T-helper 1 cell treated with Interleukin-12 subunit alpha and Interleukin-12 subunit beta and Interleukin-4 antibody, amounts not matched to agents 30 ng/mL and 1 ng/mL, for 36 hours (primary cell): ENCODE data around the gene CNKSR3. TPM values are rescaled to one million over a fixed set of nuclear protein-coding genes. Genes with fewer than 3 reads are reported as not detected.

Source experiments
- intact Hi-C: fragments of 100-400 bp; cut with micrococcal nuclease; formaldehyde crosslinking; loops from one replicate; pipeline ENCODE4 v1.15.1; 2024
- total RNA-seq: library from RNA; stranded (reverse); gene quantifications from 2 replicates; pipeline ENCODE4 v1.2.3, GENCODE V29; 2022

The CNKSR3 gene
- total RNA-seq, 1 donor from 2014 or later: not detected

- intact Hi-C loops: no loop called here
These were observed 51.7 kb downstream of the CNKSR3 start for GRCh38 chr6:154458565-154459470.

DNA sequence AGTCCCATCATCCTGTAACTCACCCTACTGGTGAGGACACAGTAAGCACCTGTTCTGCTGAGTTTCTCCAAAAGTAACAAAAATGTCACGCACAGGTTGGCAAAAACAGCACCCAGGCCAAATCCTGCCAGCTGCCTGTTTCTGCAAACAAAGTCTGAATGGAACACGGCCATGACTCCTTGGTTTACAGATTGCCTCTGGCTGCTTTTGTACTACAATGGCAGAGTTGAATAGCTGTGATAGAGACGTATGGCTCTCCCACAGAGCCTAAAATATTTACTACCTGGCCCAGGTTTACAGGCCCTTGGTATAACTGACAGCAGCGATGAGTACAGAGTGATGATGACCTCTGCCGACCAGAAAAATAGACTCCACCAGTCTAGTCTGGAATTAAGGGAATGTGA, 52.6 kb downstream of the CNKSR3 start:
- intact Hi-C loops: no loop called here

DNA sequence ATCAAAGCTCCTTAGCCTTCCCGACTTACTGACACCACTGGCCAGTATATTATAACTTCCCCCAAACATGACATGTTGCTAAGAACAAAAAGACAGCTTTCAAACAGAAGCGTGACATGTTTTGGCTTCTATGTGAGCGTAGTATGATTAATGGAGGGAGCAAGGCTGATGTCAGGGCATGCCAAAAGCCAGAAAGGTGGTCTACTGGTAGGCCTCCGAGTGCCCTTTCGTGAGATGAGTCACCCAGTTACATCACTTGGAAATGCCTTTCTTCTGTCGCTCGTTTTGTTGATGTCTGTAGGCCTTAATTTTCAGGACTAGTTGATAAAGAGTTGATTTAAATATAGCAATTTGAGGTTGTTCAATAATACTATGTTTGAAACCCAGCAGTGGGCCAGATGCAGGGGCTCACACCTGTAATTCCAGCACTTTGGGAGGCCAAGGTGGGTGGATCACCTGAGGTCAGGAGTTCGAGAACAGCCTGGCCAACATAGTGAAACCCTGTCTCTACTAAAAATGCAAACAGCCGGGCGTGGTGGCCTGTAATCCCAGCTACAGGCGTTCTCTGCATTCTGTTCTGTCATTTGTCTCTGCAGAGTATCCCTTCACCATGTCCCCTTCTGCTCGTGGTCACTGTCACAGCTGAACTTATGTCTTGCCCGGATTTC, 53.3 kb downstream of the CNKSR3 start:
- intact Hi-C loops: no loop called here

GRCh38 chr6:154453329-154453728, 57.2 kb downstream of the CNKSR3 start:
- intact Hi-C loops: no loop called here

- intact Hi-C loops: no loop called here
These were observed 60.0 kb downstream of the CNKSR3 start for GRCh38 chr6:154450498-154450897.

GRCh38 chr6:154448448-154449096, 61.9 kb downstream of the CNKSR3 start:
- intact Hi-C loops: no loop called here

DNA sequence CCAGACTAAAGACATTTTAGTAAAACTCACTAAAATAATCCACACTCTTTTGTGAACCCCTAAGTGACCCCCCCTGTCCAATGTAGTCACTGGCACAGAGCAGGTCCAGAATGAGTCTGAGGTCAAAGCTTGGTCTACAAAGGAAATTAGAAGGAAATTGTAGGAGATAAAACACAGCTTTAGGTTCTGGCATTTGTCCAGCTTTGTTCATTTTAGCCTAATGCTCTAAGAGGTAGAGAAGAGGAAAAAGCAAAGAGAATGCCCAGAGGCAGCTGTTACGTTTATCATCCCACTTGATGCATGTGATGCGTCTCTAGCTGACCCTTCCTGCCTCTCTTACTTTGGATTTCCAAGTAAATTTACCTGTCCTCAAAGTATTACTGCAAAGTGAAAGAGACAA, 62.5 kb downstream of the CNKSR3 start:
- intact Hi-C loops: no loop called here

- intact Hi-C loops: no loop called here
These were observed 63.5 kb downstream of the CNKSR3 start for GRCh38 chr6:154446984-154447383.

DNA sequence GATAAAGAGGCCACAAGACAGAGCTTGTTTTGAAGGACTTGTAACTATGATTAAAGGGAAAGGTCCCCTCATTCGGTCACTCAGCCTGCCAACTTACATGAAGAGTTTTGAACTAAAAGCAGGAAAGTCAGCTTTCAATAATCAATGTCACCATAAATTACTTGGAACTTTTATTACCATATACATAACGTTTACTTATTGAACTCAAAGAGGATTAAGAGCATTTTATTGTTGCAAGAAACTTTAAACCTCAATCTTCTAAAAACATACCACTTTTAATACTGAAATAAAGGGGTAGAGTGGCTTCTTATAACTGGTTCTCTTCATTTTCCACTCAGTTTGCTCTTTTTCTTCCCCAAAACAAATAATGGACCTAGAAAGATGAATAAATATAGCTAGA, 65.1 kb downstream of the CNKSR3 start:
- intact Hi-C loops: no loop called here

- intact Hi-C loops: no loop called here
These were observed 68.5 kb downstream of the CNKSR3 start for GRCh38 chr6:154441995-154442310.

DNA sequence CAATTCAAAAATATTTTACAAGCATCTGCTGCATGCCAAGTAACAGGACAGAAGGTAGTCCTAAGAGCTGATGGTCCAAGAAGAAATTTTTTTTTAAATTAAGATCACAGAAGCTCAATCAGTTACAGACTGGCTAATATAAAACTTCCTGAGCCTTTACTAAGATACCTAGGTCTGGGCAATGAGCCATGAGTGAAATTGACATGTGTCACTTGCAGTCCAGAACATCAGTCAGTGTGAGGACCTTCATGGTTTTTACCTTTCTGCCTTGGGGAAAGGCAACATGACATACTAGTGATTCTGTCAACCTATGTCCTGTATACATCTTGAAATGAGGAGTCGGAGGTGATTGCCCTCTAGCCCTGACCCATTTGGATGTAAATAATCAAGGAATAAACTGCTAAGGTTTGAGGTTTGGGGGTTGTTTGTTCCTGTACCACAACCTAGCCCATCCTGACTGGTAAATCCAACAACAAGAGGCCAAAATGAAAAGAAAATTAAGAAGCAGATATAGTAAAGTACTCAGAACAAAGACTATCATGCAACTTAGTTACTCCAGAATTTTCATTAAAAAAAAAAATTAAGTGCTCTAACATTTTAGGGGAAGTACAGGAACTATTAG, 70.0 kb downstream of the CNKSR3 start:
- intact Hi-C loops: no loop called here

- intact Hi-C loops: no loop called here
These were observed 70.5 kb downstream of the CNKSR3 start for GRCh38 chr6:154440022-154440421.

- intact Hi-C loops: no loop called here
These were observed 71.5 kb downstream of the CNKSR3 start for GRCh38 chr6:154438882-154439415.

DNA sequence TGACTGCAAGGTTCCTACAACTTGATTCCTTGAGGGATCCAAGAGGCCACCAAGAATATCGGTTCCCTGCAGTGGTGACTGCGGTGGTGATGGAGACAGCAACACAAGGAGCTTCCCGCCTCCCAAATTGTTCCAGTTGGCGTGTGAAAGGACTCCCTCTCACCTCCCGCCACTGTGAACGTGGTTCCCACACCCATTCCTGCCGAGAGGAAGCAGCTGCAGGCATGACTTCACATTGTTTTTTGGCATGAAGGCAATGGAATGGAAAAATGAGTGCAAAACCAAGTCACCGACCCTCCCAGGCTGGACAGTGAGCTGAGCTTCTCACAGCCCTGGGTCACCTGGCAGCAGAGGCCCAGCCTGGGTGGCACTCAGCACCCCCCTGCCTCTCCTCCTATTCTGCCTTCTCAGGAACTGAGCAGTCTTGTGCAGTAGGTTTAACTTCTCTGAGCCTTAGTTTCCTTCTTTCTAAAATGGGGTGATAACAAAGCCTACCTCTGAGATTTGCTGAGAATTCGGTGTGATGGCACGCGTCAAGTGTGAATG, 75.0 kb downstream of the CNKSR3 start:
- intact Hi-C loops: no loop called here

- intact Hi-C loops: no loop called here
These were observed 75.8 kb downstream of the CNKSR3 start for GRCh38 chr6:154434662-154435061.

DNA sequence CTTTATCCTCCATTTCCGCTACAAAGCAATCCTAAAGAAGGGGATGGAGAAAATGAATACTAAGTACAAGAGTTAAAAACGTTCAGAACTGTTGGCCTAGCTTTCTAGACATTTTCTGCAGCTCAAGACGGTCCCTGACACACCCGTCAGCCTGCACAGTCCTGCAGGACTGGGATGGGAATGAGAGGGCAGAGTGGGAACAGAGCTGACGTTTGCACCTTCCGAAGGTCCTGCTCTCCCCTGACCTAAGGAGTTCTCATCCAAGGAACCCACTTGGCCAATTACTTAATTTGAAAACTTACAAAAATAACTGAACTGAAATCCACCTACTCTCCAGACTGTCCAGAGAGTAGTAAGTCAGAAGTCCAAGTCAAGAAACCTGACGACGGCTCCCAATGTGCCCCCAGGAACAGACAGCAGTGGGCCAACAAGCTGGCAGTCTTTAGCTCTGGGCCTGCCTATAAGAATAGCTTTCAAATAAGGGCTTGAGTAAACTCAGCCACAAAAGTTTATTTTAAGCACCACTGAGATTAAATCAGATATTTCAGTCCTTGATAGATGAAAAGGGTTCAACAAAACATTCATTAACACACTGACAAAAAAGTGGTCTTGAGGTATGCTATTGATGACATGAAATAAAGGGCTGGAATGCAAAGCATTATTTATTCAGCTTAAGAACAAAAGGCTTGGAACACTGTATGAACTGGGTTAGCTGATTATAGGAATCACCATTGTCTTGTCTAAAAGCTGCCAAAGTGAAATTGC, 76.8 kb downstream of the CNKSR3 start:
- intact Hi-C loops: no loop called here

DNA sequence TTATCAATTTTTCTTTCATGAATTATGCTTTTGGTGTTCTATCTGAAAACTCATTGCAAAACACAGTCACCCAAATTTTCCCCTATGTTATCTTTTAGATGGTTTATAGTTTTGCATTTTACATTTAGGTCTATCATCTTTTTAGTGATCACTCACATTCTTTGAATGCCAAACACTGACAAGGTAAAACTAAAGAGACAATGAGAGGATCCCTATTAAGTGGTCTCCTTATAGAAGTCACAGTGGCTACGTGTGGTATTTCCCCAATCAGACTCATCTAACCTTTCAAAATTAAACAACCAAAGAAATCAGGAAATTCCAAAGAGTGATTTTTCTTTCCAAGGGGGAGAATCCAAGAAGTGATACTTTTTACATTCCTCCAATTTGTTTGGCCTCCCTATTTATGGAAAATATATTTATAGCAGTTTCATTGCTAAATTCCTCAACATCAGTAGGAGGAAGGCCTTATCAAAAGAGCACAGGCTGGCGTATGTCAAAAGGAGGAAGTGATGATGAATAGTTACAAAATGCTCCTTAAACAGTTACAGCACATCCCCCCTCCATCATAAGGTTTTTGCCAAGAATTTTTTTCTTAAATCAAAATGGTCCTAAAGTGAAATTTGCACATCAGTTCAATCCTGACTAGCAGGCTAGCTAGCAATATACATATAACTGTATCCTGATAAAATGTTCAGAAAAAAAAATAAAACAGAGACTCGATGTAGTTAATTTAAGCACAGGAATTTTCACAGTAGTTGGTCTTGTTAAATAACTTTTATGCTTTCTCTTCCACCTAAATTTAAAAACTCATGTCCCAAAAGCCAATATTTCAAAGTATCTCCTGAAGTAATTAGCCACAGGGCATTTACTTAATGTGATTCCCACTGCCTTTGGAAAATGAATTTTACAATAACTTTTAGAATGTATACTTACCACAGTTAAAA, 77.7 kb downstream of the CNKSR3 start:
- intact Hi-C loops: no loop called here

DNA sequence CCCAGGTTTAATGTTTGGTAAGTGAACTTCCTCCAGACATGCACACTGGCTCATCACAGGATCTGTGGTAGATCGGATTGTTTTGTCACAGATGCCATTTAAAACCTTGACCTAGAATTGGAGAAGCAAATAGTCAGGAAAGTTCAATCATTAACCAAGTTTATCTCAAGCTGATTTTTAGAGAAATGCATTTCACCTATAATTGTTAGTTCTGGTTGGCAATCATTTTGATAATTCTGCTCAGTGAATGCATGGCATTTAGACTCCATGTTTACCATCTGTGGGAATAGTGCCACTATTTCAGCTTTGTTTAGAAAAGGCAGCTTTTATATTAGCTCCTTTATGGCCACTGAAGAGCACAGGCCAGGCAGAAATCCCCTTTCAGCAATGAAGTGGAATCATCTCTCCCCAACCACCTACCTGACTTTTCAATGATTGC, 80.0 kb downstream of the CNKSR3 start:
- intact Hi-C loops: no loop called here

GRCh38 chr6:154429711-154430110, 80.8 kb downstream of the CNKSR3 start:
- intact Hi-C loops: no loop called here
